GM18907 (cell line): ENCODE results near the gene EXOC3L1.

Experiments
- ATAC-seq: cut with Tn5 transposase; IDR thresholded peaks from one replicate; pipeline ENCODE4 v1.9.1; 2021; ENCODE audit warnings: mild to moderate bottlenecking, moderate library complexity; ENCODE audit not compliant: unreplicated experiment

The EXOC3L1 gene

DNA sequence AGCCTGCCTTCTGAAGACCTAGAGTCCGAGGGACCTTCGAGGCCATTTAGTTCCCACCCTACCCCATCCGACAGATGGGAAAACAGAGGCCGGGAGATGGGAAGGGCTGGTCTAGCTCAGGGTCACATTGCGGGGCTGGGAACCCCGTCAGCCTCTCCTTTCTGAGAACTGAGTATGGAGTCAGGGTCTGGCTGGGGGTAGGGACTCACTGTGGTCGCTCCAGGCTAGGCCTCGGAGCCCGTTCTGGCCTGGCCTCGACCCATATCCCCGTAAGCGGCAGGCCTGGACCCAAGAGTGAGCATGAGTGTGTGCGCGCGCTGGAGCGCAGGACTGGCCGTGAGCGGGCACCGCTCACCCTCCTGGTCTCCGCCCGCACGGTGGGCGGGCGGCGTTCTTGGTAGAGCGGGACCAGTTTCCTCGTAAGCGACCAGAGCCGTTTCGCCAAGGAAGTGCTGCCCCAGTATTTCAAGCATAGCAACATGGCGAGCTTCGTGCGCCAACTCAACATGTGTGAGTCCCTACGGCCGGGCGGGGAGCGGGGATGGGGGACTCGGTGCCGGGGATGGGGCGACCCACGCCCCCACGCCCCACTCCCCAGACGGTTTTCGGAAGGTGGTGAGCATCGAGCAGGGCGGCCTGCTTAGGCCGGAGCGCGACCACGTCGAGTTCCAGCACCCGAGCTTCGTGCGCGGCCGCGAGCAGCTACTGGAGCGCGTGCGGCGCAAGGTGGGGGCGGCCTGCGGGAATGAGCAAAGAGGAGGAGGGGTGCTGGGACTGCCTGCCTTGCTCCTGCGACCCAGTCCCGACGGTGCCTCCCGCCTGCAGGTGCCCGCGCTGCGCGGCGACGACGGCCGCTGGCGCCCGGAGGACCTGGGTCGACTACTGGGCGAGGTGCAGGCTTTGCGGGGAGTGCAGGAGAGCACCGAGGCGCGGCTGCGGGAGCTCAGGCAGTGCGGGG, 24.5 kb downstream of the EXOC3L1 start:
- ATAC-seq, result no peak

DNA sequence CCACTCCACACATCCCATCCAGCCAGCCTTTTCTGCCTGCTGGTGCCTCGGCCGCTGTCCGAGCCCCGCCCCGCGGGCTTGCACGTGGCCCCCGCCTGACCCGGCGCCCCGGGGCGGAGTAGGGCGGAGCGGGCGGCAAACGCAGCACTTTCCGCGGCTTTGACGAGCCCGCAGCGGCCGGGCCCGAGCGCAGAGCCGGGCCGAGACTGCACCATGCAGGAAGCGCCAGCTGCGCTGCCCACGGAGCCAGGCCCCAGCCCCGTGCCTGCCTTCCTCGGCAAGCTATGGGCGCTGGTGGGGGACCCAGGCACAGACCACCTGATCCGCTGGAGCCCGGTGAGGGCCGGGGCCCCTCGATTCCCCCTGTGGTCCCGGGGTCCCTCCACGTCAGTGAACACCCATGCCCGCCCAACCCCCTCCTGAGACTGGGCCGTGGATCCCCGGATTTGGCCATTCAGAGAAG, 25.3 kb downstream of the EXOC3L1 start, which contains the start of gene HSF4:
HSF4 (plus strand) TSS at position 147 of the 463 bp plus-strand sequence; CDS start at position 214, 67 bp downstream.
- ATAC-seq, result no peak

DNA sequence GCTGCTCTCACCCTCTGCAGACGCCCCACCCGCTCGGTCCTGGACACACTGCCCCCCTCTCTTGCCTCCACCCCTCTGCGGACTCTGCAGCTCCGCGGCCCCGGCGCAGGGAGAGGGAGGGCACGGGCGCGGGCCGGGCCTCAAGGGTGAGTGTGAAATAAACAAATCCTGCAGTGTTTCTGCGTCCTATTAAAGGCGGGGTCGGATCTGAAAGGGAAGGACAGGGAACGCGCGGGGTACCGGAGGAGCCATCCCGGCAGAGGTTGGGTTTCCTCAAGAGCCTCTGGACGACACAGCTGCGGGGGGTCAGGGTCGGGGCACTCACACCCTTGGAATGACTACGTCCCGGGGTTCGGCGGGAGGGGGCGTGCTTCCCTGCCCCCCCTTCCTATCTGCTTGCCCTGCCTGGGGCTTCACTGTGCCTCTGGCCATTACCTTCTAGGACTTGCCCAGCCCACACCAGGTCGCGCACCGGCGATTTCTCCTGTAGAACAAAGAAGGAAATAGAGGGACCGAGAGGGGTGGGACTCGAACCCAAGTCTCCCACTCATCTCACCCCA, 25.9 kb downstream of the EXOC3L1 start:
- no peak for ATAC-seq

DNA sequence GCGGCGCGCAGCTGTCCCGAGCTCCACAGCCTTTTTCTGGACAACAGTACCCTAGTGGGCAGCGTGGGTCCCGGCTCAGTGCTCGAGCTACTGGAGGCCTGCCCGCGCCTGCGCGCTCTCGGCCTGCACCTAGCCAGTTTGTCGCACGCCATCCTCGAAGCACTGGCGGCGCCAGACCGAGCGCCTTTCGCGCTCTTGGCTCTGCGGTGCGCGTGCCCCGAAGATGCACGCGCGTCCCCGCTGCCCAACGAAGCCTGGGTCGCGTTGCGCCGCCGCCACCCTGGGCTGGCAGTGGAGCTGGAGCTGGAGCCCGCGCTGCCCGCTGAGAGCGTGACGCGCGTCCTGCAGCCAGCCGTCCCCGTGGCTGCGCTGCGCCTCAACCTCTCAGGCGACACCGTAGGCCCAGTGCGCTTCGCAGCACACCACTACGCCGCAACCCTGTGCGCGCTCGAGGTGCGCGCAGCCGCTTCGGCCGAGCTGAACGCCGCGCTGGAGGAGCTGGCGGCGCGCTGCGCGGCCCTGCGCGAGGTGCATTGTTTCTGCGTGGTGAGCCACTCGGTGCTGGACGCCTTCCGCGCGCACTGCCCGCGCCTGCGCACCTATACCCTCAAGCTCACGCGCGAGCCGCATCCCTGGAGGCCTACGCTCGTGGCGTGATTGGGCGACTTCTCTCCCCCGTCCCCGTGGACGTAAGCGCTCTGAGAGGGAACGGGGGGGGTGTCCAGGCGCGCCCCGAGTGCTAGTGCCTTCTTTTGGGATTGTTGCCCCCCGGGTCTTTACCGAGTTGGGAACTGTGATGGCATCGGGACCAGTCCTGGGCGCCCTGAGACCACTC, 26.6 kb downstream of the EXOC3L1 start:
- ATAC-seq, result no peak

DNA sequence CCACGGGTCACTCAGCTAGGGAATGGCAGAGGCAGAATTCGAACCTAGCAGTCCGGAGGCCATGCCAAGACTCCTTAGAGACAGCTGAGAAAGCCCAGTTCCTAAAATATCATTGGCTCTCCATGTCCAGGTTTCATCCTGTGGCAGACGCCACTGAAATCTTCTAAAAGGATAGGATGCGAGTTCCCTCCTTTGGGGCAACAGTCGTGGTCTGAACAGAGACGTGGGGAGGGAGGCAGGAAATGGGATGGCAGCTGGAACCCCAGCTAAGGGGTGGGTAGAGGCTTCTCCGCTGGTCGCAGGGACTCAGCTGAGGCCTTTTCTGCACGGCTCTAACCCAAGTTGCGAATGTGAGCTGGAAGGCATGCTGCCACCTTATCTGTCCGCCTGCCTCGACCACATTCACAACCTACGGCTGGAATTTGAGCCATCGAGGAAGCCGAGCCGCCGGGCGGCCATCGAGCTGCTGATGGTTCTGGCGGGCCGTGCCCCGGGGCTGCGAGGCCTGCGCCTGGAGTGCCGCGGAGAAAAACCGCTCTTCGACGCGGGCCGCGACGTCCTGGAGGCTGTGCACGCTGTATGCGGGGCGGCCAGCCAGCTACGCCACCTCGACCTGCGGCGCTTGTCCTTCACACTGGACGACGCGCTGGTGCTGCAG, 27.3 kb downstream of the EXOC3L1 start:
- ATAC-seq, result no peak

DNA sequence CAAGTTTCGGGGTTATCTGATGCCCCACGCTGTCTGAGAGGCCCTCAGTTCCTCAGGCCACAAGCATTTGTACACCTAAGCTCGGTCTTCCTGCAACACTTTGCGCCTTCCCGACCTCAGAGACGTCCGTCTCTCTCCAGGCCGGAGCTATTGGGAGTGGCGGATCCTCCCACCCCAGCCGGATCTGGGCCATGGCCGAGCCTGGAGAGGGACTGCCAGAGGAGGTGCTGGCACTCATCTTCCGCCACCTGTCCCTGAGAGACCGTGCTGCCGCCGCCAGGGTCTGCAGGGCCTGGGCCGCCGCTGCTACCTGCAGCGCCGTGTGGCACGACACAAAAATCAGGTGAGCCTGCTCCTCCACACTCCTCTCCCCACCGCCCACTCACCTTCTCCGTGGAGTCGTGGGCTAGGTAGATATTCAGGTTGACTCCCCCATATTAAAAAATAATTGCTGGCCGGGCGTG, 28.3 kb downstream of the EXOC3L1 start:
- ATAC-seq, result no peak

DNA sequence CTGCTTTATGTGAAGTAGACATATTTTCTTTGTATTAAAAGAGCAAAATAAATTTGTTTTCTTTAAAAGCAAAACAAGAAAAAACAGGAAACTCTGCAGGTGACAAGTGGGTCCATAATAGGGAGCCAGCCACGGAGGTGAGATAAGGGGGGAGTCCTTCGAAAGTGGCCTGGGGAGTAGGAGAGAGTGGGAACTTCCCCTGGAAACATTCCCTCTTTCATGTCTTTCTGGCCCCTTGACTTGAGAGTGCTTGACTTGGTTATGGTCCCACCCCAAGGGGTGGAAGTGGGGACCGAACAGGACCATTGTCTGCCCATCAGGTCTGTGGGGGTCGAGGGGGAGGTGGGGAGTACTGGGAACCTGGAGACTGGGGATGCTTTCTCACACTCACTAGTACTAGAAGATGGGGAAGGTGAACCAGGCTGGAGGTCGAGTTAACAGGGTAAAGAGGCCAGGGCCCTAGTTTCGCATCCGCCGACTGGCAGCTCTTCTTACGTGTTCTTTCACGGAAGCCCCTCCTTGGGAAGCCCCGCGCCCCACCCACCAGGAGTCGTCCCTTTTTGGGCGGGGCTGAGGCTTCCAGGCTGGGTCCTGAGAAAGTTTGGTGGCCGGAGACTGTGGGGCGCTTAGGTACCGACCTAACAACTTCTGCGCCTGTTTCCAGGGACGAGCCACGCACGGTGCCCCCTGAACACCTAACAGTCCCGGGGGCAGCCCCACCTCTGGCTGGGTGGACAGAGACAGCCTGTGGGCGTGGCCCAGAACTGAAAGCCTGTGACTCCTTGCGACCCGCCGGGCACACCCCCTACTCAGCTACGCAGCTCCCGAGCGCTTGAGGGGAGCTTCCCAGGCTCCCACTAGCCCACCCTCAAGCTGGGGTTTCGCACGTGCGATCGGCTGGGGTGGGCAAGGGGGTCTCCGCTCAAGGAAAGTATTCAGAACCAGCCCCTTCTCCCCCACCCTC, 31.0 kb downstream of the EXOC3L1 start:
- peak; percentile 47 for ATAC-seq

DNA sequence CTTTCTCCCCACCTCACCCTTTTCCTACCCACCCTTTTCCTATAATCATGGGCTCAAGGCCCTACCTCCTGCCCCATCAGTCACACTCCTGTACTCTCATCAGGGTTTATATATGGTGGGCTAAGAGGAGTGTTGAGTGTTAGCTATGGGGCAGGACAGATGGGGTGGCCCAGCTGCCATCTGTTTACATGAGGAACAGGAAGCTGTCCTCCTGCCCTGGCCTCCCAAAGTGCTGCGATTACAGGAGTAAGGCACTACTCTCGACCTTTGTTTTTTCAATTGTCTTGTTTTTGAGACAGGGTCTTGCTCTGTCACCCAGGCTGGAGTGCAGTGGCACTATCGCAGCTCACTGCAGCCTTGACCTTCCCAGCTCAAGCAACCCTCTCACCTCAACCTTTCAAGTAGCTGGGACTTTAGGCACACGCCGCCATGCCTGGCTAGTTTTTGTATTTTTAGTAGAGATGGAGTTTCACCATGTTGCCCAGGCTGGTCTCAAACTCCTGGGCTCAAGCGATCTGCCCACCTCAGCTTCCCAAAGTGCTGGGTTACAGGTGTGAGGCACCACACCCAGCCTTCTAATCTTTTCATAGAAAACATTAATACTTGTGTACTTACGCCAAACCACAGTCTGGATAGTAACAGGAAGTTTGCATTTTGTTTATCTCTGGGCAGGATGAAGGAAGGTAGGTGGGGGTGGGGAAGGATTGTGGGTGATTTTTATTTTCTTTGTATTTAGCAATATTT, 31.9 kb downstream of the EXOC3L1 start:
- ATAC-seq, result no peak

DNA sequence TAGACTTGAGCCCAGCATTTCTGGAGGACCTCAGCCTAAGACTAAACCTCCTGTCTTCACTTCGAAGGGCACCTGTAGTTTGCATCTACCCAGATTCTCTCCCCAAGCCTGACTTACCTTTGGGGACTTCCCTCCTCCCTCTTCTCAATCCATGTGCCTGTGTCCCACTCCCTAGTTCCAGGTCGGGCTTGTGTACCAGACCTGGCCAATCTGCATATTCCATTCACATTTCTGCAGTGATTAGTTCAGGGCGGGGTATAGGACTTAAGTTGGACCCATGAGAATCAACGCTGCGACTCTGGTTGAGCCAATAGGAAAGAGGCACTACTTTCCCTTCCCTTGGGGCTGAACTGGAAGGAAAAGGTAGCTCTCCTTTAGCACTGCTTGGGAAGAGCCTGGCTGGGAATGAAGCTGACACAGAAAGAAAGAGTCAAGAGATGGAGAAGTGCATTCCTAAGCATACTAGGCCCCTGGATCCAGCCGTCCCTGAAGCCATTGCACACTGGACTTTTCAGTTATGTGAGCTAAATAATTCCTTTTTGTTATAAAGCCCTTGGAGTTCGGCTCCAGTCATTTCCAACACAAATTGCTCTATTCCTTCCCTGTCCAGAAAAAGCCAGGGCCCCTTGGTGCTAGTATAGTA, 32.7 kb downstream of the EXOC3L1 start:
- no peak for ATAC-seq

DNA sequence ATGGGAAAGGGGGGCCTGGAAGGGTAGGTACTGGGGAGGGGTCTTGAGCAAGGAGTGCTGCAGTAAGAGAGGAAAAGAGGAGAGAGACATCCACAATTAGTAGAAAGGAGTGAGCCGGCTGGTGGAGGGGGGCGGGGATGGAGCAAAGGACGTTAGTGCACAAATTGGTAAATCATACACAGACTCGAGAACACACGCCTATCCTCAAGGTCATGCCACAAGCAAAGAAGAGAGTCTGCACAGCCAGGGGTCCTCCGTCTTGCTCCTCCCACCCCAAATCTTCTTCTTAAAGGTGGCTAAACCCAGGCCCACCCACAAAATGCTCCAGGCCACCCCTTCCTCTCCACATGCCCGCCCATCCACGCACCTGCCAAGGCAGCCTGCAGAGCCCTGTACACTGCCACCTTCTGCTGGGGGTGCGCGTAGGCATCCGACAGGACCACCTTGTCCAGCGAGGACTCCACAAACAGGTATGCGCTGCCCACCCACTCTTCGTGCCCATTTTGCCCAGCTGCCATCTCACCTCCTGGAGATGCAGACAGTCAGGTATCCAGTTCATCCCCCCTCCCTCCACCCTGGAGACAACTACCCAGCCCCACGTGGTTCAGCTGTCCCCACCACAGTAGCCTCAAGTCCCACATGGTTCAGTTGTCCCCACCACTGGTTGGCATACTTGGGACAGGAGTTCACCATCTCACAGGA, 33.6 kb downstream of the EXOC3L1 start:
- ATAC-seq, result no peak

DNA sequence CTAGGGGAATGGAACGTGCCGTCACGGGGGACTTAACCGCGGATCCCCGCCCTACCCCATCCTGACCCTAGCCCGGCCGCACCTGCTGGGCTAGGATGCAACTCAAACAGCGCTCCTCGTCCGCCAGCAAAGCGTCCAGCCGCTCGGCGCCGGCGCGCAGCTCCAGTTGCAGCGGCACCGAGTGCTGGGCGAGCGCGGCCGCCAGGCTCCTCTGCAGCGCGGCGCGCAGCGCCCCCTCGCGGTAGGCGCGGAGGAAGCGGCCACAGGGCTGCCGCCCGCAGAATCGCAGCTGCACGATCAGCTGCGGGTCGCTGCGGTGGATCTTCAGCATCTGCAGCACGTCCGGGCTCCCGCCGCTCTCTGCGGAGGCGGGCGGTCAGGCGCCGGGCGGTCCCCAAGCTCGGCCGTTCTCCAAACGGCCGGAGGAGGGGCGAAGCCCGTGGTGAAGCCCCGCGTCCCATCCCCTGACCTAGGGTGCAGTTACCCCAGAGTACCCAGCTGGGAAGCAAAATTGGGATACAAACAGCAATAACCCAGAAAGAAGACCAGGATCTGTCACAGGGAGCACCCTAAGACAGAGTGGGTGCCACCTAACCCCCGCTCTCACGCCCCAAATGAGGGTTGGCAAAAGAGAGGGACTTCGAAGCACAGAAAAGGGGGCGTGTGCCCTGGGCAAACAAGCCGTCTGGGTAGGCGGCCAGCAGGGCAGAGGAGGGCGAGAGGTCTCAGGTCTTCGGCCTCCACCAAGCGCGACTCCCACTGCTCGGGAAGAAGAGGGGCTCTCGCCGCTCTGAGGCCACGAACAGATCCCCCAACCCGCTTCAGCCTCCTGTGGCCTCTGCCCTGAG, 34.4 kb downstream of the EXOC3L1 start:
- ATAC-seq, result peak; percentile 22

DNA sequence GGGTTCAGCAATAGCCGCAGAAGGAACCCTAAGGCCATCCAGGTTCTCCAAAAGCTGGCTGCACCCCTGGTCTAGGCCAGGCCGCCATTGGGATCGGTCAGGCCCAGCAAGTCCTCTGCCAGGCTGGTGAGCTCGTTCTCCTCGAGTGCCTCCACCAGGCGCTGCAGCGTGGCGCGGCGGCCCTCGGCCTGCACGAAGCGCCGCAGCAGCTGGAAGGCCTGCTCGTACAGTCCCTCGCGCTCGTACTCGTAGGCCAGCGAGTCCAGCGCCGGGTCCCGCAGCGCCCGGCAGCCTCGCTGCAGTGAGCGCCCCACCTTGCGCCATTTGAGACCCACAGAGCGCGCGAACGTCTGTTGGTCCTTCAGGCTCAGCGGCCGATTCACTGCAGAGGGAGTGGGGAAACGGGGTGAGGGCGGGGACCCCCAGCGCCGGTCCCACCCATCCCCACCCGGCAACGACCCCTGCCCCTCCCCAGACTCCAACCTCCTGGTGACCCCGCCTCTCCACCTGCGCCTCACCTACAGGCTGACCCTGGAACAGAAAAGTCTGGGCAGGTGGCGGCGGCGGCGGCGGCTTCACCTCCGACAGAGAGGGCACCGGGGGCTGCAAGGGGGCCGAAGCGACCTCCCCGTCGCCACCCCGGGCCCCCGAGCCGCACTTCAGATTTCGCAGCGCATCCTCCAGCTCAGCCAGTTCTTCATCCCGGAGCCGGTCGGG, 35.2 kb downstream of the EXOC3L1 start:
- ATAC-seq, result no peak

DNA sequence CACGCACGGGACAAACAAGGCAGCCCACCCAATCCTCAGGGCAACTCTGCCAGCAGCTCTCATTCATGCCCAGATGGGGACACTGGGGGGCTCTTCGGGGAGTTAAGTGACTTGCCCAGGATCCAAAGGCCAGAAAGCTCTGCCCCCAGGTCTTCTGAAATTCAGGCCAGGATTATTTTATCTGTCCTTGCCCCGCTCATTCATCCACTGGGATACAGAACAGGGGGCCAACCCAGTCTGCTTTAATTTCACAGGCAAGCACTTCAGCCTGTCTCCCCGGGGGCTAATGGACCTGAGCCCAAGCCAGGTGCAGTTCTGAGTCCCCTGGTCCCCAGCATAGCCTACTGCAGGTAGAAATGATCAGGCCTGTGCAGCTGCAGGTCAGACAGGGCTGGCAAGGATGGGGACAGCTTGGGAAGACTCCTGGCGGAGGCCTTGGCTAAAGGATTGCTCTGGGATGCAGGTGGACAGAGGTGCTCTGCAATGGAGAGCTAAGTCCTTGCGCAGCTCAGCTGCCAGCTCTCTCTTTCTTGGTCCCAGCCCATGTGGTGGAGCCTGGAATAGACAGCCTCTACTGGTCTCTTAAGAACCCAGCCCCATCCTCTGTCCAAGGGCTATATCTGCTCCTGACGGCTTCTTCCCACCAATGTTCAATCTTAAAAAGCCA, 38.4 kb downstream of the EXOC3L1 start:
- ATAC-seq, result no peak

DNA sequence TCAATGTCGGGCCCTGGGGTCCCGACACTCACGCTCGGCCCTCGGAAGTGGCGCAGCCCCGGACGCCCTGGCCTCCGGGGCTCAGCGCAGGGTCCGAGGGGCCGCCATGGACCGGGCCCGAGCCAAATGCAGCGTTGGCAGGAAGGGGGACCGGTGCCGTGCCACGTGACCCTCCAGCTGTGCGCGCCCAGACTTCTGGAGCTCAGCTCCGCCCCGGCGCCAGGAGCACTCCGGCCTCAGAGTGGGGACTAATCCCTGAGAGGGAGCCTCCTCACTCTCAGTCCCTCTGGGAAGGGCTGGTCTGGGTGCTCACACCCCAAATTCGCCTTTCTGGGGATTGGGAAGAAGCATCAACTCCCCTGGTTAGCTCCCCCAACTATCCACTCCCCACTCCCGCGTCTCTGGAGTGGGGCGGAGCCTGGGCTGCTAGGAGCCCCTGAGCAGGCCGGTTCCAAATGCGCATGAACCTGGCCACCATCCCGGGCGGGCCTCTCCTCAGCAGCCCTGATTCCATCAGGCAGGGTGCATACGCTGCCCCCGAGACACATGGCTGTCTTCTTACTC, 39.0 kb downstream of the EXOC3L1 start, which contains the start of gene B3GNT9:
B3GNT9 (minus strand) TSS at position 166 of the 564 bp plus-strand sequence. CDS start 513 bp downstream, outside the sequence.
- peak; percentile 63 for ATAC-seq
